ENCODE measurements around the gene LYRM4.

Gene LYRM4

DNA sequence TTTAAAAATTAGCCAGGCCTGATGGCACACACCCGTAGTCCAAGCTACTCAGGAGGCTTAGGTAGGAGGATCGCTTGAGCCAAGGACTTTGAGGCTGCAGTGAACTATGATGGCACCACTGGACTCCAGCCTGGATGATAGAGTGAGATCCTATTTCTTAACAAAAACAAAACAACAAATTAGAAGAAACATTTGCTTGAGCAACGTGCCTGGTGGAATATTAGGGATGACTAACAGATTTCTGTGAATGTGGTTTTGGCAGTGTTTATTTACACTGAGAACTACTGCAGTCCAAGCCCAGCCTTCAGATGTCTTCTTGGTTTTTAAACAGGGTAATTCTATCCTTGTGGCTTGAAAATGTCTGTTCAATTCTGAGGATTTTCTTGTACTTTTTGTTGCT lies 166.4 kb downstream of the LYRM4 start (continued):
- TF ChIP-seq, protein P1, sequence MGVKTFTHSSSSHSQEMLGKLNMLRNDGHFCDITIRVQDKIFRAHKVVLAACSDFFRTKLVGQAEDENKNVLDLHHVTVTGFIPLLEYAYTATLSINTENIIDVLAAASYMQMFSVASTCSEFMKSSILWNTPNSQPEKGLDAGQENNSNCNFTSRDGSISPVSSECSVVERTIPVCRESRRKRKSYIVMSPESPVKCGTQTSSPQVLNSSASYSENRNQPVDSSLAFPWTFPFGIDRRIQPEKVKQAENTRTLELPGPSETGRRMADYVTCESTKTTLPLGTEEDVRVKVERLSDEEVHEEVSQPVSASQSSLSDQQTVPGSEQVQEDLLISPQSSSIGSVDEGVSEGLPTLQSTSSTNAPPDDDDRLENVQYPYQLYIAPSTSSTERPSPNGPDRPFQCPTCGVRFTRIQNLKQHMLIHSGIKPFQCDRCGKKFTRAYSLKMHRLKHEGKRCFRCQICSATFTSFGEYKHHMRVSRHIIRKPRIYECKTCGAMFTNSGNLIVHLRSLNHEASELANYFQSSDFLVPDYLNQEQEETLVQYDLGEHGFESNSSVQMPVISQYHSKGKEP (tag by site-specific recombination; IDR thresholded peaks at IDR 0.05) = peak; percentile 51; the same call in 1 of the 2 replicates
- TF ChIP-seq, protein P2, sequence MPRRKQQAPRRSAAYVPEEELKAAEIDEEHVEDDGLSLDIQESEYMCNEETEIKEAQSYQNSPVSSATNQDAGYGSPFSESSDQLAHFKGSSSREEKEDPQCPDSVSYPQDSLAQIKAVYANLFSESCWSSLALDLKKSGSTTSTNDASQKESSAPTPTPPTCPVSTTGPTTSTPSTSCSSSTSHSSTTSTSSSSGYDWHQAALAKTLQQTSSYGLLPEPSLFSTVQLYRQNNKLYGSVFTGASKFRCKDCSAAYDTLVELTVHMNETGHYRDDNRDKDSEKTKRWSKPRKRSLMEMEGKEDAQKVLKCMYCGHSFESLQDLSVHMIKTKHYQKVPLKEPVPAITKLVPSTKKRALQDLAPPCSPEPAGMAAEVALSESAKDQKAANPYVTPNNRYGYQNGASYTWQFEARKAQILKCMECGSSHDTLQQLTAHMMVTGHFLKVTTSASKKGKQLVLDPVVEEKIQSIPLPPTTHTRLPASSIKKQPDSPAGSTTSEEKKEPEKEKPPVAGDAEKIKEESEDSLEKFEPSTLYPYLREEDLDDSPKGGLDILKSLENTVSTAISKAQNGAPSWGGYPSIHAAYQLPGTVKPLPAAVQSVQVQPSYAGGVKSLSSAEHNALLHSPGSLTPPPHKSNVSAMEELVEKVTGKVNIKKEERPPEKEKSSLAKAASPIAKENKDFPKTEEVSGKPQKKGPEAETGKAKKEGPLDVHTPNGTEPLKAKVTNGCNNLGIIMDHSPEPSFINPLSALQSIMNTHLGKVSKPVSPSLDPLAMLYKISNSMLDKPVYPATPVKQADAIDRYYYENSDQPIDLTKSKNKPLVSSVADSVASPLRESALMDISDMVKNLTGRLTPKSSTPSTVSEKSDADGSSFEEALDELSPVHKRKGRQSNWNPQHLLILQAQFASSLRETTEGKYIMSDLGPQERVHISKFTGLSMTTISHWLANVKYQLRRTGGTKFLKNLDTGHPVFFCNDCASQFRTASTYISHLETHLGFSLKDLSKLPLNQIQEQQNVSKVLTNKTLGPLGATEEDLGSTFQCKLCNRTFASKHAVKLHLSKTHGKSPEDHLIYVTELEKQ (tag by site-specific recombination; IDR thresholded peaks at IDR 0.05; ENCODE audit: borderline replicate concordance) = no peak
- TF ChIP-seq ZNF394 (tag by site-specific recombination; IDR thresholded peaks at IDR 0.05; ENCODE audit: borderline replicate concordance) = no peak
- TF ChIP-seq ZNF211 (tag by site-specific recombination; IDR thresholded peaks at IDR 0.05; ENCODE audit: low read depth) = no peak
- no peak for TF ChIP-seq ZBTB8A (tag by site-specific recombination; IDR thresholded peaks at IDR 0.05)
- TF ChIP-seq ZNF629 (tag by site-specific recombination; IDR thresholded peaks at IDR 0.05) = 0 out of 2 replicates have a peak, but pooled peaks have one; percentile 60
- TF ChIP-seq, protein P3, sequence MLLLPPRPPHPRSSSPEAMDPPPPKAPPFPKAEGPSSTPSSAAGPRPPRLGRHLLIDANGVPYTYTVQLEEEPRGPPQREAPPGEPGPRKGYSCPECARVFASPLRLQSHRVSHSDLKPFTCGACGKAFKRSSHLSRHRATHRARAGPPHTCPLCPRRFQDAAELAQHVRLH (tag by site-specific recombination; IDR thresholded peaks at IDR 0.05) = no peak
- no peak for TF ChIP-seq ZBTB7A (tag by site-specific recombination; IDR thresholded peaks at IDR 0.05; ENCODE audit: low read depth)
- TF ChIP-seq, protein P4, sequence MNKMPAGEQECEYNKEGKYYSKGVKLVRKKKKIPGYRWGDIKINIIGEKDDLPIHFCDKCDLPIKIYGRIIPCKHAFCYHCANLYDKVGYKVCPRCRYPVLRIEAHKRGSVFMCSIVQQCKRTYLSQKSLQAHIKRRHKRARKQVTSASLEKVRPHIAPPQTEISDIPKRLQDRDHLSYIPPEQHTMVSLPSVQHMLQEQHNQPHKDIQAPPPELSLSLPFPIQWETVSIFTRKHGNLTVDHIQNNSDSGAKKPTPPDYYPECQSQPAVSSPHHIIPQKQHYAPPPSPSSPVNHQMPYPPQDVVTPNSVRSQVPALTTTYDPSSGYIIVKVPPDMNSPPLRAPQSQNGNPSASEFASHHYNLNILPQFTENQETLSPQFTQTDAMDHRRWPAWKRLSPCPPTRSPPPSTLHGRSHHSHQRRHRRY (tag by site-specific recombination; IDR thresholded peaks at IDR 0.05) = no peak
- TF ChIP-seq, protein P5, sequence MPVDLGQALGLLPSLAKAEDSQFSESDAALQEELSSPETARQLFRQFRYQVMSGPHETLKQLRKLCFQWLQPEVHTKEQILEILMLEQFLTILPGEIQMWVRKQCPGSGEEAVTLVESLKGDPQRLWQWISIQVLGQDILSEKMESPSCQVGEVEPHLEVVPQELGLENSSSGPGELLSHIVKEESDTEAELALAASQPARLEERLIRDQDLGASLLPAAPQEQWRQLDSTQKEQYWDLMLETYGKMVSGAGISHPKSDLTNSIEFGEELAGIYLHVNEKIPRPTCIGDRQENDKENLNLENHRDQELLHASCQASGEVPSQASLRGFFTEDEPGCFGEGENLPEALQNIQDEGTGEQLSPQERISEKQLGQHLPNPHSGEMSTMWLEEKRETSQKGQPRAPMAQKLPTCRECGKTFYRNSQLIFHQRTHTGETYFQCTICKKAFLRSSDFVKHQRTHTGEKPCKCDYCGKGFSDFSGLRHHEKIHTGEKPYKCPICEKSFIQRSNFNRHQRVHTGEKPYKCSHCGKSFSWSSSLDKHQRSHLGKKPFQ (tag by site-specific recombination; IDR thresholded peaks at IDR 0.05) = no peak
- no peak for TF ChIP-seq ZNF510 (tag by site-specific recombination; IDR thresholded peaks at IDR 0.05; ENCODE audit: insufficient replicate concordance)
- TF ChIP-seq, protein P6, sequence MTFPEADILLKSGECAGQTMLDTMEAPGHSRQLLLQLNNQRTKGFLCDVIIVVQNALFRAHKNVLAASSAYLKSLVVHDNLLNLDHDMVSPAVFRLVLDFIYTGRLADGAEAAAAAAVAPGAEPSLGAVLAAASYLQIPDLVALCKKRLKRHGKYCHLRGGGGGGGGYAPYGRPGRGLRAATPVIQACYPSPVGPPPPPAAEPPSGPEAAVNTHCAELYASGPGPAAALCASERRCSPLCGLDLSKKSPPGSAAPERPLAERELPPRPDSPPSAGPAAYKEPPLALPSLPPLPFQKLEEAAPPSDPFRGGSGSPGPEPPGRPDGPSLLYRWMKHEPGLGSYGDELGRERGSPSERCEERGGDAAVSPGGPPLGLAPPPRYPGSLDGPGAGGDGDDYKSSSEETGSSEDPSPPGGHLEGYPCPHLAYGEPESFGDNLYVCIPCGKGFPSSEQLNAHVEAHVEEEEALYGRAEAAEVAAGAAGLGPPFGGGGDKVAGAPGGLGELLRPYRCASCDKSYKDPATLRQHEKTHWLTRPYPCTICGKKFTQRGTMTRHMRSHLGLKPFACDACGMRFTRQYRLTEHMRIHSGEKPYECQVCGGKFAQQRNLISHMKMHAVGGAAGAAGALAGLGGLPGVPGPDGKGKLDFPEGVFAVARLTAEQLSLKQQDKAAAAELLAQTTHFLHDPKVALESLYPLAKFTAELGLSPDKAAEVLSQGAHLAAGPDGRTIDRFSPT (tag by site-specific recombination; IDR thresholded peaks at IDR 0.05) = no peak
- TF ChIP-seq, protein P7, sequence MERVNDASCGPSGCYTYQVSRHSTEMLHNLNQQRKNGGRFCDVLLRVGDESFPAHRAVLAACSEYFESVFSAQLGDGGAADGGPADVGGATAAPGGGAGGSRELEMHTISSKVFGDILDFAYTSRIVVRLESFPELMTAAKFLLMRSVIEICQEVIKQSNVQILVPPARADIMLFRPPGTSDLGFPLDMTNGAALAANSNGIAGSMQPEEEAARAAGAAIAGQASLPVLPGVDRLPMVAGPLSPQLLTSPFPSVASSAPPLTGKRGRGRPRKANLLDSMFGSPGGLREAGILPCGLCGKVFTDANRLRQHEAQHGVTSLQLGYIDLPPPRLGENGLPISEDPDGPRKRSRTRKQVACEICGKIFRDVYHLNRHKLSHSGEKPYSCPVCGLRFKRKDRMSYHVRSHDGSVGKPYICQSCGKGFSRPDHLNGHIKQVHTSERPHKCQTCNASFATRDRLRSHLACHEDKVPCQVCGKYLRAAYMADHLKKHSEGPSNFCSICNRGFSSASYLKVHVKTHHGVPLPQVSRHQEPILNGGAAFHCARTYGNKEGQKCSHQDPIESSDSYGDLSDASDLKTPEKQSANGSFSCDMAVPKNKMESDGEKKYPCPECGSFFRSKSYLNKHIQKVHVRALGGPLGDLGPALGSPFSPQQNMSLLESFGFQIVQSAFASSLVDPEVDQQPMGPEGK (tag by site-specific recombination; IDR thresholded peaks at IDR 0.05) = no peak
- TF ChIP-seq ZNF514 (tag by site-specific recombination; IDR thresholded peaks at IDR 0.05) = no peak
- no peak for TF ChIP-seq ZNF530 (tag by site-specific recombination; IDR thresholded peaks at IDR 0.05; ENCODE audit: low read depth)
- peak; percentile 31; the same call in 1 of the 2 replicates for TF ChIP-seq KLF1 (tag by site-specific recombination; IDR thresholded peaks at IDR 0.05)
- TF ChIP-seq ZNF423 (tag by site-specific recombination; IDR thresholded peaks at IDR 0.05) = no peak
- TF ChIP-seq ZNF610 (tag by site-specific recombination; IDR thresholded peaks at IDR 0.05; ENCODE audit: borderline replicate concordance) = no peak
- TF ChIP-seq, protein P8, sequence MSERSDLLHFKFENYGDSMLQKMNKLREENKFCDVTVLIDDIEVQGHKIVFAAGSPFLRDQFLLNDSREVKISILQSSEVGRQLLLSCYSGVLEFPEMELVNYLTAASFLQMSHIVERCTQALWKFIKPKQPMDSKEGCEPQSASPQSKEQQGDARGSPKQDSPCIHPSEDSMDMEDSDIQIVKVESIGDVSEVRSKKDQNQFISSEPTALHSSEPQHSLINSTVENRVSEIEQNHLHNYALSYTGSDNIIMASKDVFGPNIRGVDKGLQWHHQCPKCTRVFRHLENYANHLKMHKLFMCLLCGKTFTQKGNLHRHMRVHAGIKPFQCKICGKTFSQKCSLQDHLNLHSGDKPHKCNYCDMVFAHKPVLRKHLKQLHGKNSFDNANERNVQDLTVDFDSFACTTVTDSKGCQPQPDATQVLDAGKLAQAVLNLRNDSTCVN (tag by site-specific recombination; optimal IDR thresholded peaks at IDR 0.05) = no peak
- TF ChIP-seq ZSCAN16 (tag by site-specific recombination; IDR thresholded peaks at IDR 0.05) = no peak
- no peak for TF ChIP-seq MYNN (tag by site-specific recombination; IDR thresholded peaks at IDR 0.05; ENCODE audit: borderline replicate concordance)
- no peak for TF ChIP-seq ZBTB1 (tag by site-specific recombination; IDR thresholded peaks at IDR 0.05)
- peak; percentile 47; the same call in 1 of the 2 replicates for TF ChIP-seq ZNF843 (tag by site-specific recombination; IDR thresholded peaks at IDR 0.05)
- no peak for TF ChIP-seq HOXA7 (CRISPR knock-in tag; IDR thresholded peaks at IDR 0.05; ENCODE audit: borderline replicate concordance)
- TF ChIP-seq ZNF660 (tag by site-specific recombination; IDR thresholded peaks at IDR 0.05) = no peak
- no peak for TF ChIP-seq BCL11B (tag by site-specific recombination; IDR thresholded peaks at IDR 0.05; ENCODE audit: low read depth)

Data from HEK293 (cell line).